ENCODE results near the gene ACTG2. TPM values are rescaled to one million over a fixed set of nuclear protein-coding genes. Genes with fewer than 3 reads are reported as not detected.

Gene ACTG2
- total and polyA plus RNA-seq, 2 donors (not counting 1 experiment from before 2014, with no cell fraction given): not detected

DNA sequence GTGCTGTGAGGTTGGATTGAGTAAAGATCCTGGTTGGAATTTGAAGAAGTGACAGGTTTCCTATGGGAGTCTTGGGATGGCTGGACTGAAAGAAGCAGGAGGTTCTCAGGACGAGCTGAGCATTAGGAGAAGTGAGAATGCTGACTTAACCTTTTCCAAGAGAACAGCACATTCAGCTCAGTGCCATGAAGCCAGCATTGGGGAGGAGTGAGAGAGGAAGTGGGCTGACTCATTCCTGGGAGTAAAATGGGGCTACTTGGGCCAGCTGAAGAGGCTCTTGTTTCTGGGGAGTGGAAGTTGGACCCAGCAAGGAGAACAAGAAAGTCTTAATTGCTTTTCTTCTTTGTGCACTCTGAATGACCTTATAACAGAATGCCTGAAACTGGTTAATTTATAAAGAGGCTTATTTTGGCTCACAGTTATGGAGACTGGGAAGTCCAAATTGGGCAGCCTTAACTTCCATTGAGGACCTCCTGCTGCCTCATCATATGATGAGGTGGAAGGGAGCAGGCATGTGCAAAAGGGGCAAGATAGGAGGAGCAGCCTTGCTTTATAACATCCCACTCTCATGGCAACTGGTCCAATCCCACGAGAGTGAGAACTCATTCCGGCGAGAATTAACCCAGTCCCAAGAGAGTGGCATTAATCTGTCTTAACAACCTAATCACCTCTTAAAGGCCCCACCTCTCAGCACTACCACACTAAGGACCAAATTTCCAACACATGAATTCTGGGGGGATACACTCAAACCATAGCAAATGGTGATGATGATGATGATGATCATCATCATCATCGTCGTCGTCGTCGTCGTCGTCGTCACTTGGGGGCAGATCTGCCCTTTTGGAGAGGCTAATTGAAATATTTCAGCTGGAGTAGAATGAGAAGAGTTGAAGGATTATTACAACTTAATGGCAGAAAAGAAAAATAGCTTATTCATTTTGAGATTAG lies 60.0 kb downstream of the ACTG2 start:
- Histone ChIP-seq H3K4me3 (ENCODE audit: control extremely low read depth in 1 of 5, extremely low read depth in 1 of 5, insufficient read depth in 1 of 5, low read depth in 2 of 5, low read length in 4 of 5) (no peak overlapping the region), H3K27me3 (replicated peaks in 1 of 4; ENCODE audit: control extremely low read depth in 1 of 4, control insufficient read depth in 3 of 4, insufficient read depth in 4 of 4, low read length in 3 of 4) (no peaks in the 10 kb centered on the region), H3K27ac (ENCODE audit: low read length in 2 of 2) (no peak overlapping the region), H3K9ac (ENCODE audit: low read length) (no peak overlapping the region), H3K36me3 (replicated peaks in 1 of 2; ENCODE audit: control extremely low read depth in 1 of 2, control insufficient read depth in 1 of 2, extremely low read depth in 1 of 2, insufficient read depth in 2 of 2, low read length in 1 of 2) (peaks cover 1 to 79% of the 10 kb centered on the region in 2 experiments), H3K4me1 (ENCODE audit: control insufficient read depth in 2 of 2, insufficient read depth in 2 of 2, low read length in 2 of 2) (peaks cover 23% of the 10 kb centered on the region in 2 donors), H3K9me3 (ENCODE audit: control extremely low read depth in 1 of 3, control insufficient read depth in 2 of 3, insufficient read depth in 1 of 3, low read length in 2 of 3) (no peaks in the 10 kb centered on the region), H4K20me1 (ENCODE audit: control insufficient read depth, insufficient read depth, low read length, poor library complexity, severe bottlenecking) (peaks cover 37% of the 10 kb centered on the region), H2AFZ (ENCODE audit: insufficient read depth, low read depth, low read length, poor library complexity, severe bottlenecking) (no peak overlapping the region), H3K79me2 (ENCODE audit: control insufficient read depth, insufficient read depth, low read length) (peaks cover 29% of the 10 kb centered on the region), H3K4me2 (replicated peaks; ENCODE audit: low read depth, low read length, poor library complexity, severe bottlenecking) (no peak overlapping the region)
- TF ChIP-seq EZH2 (IDR thresholded peaks at IDR 0.05; ENCODE audit: borderline replicate concordance, insufficient read depth, low read depth, low read length, poor library complexity, severe bottlenecking): no peak
- TF ChIP-seq, protein P1, sequence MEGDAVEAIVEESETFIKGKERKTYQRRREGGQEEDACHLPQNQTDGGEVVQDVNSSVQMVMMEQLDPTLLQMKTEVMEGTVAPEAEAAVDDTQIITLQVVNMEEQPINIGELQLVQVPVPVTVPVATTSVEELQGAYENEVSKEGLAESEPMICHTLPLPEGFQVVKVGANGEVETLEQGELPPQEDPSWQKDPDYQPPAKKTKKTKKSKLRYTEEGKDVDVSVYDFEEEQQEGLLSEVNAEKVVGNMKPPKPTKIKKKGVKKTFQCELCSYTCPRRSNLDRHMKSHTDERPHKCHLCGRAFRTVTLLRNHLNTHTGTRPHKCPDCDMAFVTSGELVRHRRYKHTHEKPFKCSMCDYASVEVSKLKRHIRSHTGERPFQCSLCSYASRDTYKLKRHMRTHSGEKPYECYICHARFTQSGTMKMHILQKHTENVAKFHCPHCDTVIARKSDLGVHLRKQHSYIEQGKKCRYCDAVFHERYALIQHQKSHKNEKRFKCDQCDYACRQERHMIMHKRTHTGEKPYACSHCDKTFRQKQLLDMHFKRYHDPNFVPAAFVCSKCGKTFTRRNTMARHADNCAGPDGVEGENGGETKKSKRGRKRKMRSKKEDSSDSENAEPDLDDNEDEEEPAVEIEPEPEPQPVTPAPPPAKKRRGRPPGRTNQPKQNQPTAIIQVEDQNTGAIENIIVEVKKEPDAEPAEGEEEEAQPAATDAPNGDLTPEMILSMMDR (IDR thresholded peaks at IDR 0.05): no peak
- intact Hi-C loops (cut with micrococcal nuclease): no loop called here
- Mint-ChIP-seq H3K4me1 (peaks cover 26% of the 10 kb centered on the region), H3K4me3 (no peak overlapping the region), H3K9me3 (ENCODE audit: insufficient read depth) (no peaks in the 10 kb centered on the region), H3K27ac (no peak overlapping the region), H3K27me3 (no peaks in the 10 kb centered on the region)
- DNase-seq: no peak
- CTCF ChIA-PET: no interaction called here
- 74% methylated on average over 6 of the region's 12 CpGs for WGBS (ENCODE audit: insufficient coverage)
- POLR2A ChIA-PET: no interaction called here
- ATAC-seq (ENCODE audit: low read depth): no peak

All from B cell (primary cell).